Spinal cord (tissue), 10 donors: ENCODE results near the gene TM9SF3. TPM values are rescaled to one million over a fixed set of nuclear protein-coding genes. Genes with fewer than 3 reads are reported as not detected.

Experiments
- DNase-seq, 6 donors: peaks; one replicate each; pipeline versions ENCODE4 v3.0.0 to v3.0.0-alpha.2; 2013 to 2015; ENCODE audit warnings: low spot score in 6 of 6, low read depth in 4 of 6
- H3K27ac ChIP-seq: one replicate; pipeline ENCODE4 v1.5.1; 2013; ENCODE audit warnings: low read depth, low read length, control low read depth
- H3K27me3 ChIP-seq: one replicate; pipeline ENCODE4 v1.6.1; 2013; ENCODE audit warnings: low read length; ENCODE audit not compliant: control insufficient read depth, insufficient read depth
- H3K36me3 ChIP-seq: one replicate; pipeline ENCODE4 v1.6.1; 2013; ENCODE audit warnings: low read length; ENCODE audit not compliant: control insufficient read depth, insufficient read depth
- H3K4me1 ChIP-seq: one replicate; pipeline ENCODE4 v1.6.1; 2013; ENCODE audit warnings: low read length; ENCODE audit not compliant: control insufficient read depth, insufficient read depth
- H3K4me3 ChIP-seq: one replicate; pipeline ENCODE4 v1.5.1; 2013; ENCODE audit warnings: low read depth, low read length, control low read depth
- H3K9me3 ChIP-seq: one replicate; pipeline ENCODE4 v1.6.1; 2013; ENCODE audit warnings: low read length; ENCODE audit not compliant: control insufficient read depth, insufficient read depth
- WGBS: methylation state at CpG from one replicate; pipeline ENCODE4 v1.1.5; 2013; ENCODE audit warnings: missing lambda C conversion rate; ENCODE audit not compliant: insufficient coverage; 5-methylcytosine and 5-hydroxymethylcytosine counted together
- polyA plus RNA-seq, 2 donors: library from polyadenylated mRNA; unstranded; fragments of 120-200 nt; gene quantifications; one replicate each; pipeline ENCODE4 v1.2.1, GENCODE V29; 2013; ENCODE audit not compliant: insufficient read length in 2 of 2
- total RNA-seq, 2 donors: library from RNA; depleted of rRNA in 1 of 2; stranded (reverse); fragments of 120-200 nt in 1 of 2; fragments of >200 nt in 1 of 2; gene quantifications; one replicate each; pipeline versions ENCODE4 v1.2.3 to v1.2.4, GENCODE V29; 2013 to 2014
- donor health status: healthy.

Gene TM9SF3
- total and polyA plus RNA-seq, 4 donors = 80.8 to 145 (median 107) TPM

GRCh38 chr10:96587264-96588059, 650 bp upstream of the TM9SF3 start:
- H3K27ac ChIP-seq = peak overlapping the region; percentile 91
- H3K4me3 ChIP-seq = peak overlapping the region; percentile 64
- peaks cover 7% of the 10 kb centered on the region for H3K4me1 ChIP-seq
- no peaks in the 10 kb centered on the region for H3K36me3 ChIP-seq
- H3K9me3 ChIP-seq = no peaks in the 10 kb centered on the region
- under 1% methylated on average over 11 of the region's 25 CpGs for WGBS
- DNase-seq = peak in 4 of 6 donors; percentile 41 to 83 (median 54)
- H3K27me3 ChIP-seq = no peaks in the 10 kb centered on the region

- Histone ChIP-seq H3K27ac (peak overlapping the region; percentile 89), H3K27me3 (no peaks in the 10 kb centered on the region), H3K4me1 (peaks cover 7% of the 10 kb centered on the region), H3K36me3 (no peaks in the 10 kb centered on the region), H3K4me3 (peak overlapping the region; percentile 82), H3K9me3 (no peaks in the 10 kb centered on the region)
- WGBS = under 1% methylated on average over 15 of the region's 20 CpGs
- no peak for DNase-seq
Measured at GRCh38 chr10:96585736-96586418, 935 bp downstream of the TM9SF3 start.

- no peaks in the 10 kb centered on the region for H3K36me3 ChIP-seq
- no peaks in the 10 kb centered on the region for H3K9me3 ChIP-seq
- 95% methylated on average over 4 of the region's 9 CpGs for WGBS
- peaks cover 7% of the 10 kb centered on the region for H3K4me1 ChIP-seq
- H3K27ac ChIP-seq = no peak overlapping the region
- no peaks in the 10 kb centered on the region for H3K27me3 ChIP-seq
- DNase-seq = no peak
- H3K4me3 ChIP-seq = no peak overlapping the region
Measured at GRCh38 chr10:96584474-96584873, 2.3 kb downstream of the TM9SF3 start.

GRCh38 chr10:96584035-96584434, 2.8 kb downstream of the TM9SF3 start:
- H3K4me3 ChIP-seq = no peak overlapping the region
- no peaks in the 10 kb centered on the region for H3K27me3 ChIP-seq
- no peak overlapping the region for H3K27ac ChIP-seq
- no peak for DNase-seq
- peaks cover 7% of the 10 kb centered on the region for H3K4me1 ChIP-seq
- WGBS = no CpG with 5 or more reads among the region's 1 CpG
- H3K9me3 ChIP-seq = no peaks in the 10 kb centered on the region
- H3K36me3 ChIP-seq = no peaks in the 10 kb centered on the region

GRCh38 chr10:96579133-96579532, 7.7 kb downstream of the TM9SF3 start:
- no peak for DNase-seq
- no peaks in the 10 kb centered on the region for H3K36me3 ChIP-seq
- no peak overlapping the region for H3K4me3 ChIP-seq
- H3K9me3 ChIP-seq = no peaks in the 10 kb centered on the region
- WGBS = no CpG with 5 or more reads among the region's 2 CpGs
- peaks cover 3% of the 10 kb centered on the region for H3K4me1 ChIP-seq
- no peak overlapping the region for H3K27ac ChIP-seq
- no peaks in the 10 kb centered on the region for H3K27me3 ChIP-seq

- Histone ChIP-seq H3K36me3 (no peaks in the 10 kb centered on the region), H3K27ac (no peak overlapping the region), H3K4me1 (peaks cover 2% of the 10 kb centered on the region)
Measured at GRCh38 chr10:96578633-96579032, 8.2 kb downstream of the TM9SF3 start.

GRCh38 chr10:96578022-96578421, 8.8 kb downstream of the TM9SF3 start:
- H3K27me3 ChIP-seq = no peaks in the 10 kb centered on the region
- no peaks in the 10 kb centered on the region for H3K36me3 ChIP-seq
- H3K4me3 ChIP-seq = no peak overlapping the region
- no peak for DNase-seq
- no peak overlapping the region for H3K27ac ChIP-seq
- no peaks in the 10 kb centered on the region for H3K9me3 ChIP-seq
- WGBS = 86% methylated on average over 1 of the region's 4 CpGs
- no peaks in the 10 kb centered on the region for H3K4me1 ChIP-seq

More at GRCh38 chr10:96578633-96579032, 8.2 kb downstream of the TM9SF3 start:
- WGBS = no CpG with 5 or more reads among the region's 5 CpGs
- Histone ChIP-seq H3K27me3 (no peaks in the 10 kb centered on the region), H3K9me3 (no peaks in the 10 kb centered on the region), H3K4me3 (no peak overlapping the region)
- no peak for DNase-seq

- H3K36me3 ChIP-seq = no peaks in the 10 kb centered on the region
- no peak for DNase-seq
- no peak overlapping the region for H3K27ac ChIP-seq
- WGBS = no CpG with 5 or more reads among the region's 1 CpG
- H3K27me3 ChIP-seq = no peaks in the 10 kb centered on the region
- no peak overlapping the region for H3K4me3 ChIP-seq
- no peaks in the 10 kb centered on the region for H3K9me3 ChIP-seq
- no peaks in the 10 kb centered on the region for H3K4me1 ChIP-seq
Measured at GRCh38 chr10:96577069-96577468, 9.7 kb downstream of the TM9SF3 start.

GRCh38 chr10:96576277-96576980, 10.4 kb downstream of the TM9SF3 start:
- no CpG with 5 or more reads among the region's 1 CpG for WGBS
- Histone ChIP-seq H3K4me1 (no peaks in the 10 kb centered on the region), H3K4me3 (no peak overlapping the region), H3K27me3 (no peaks in the 10 kb centered on the region), H3K36me3 (no peaks in the 10 kb centered on the region), H3K27ac (no peak overlapping the region), H3K9me3 (no peaks in the 10 kb centered on the region)
- DNase-seq = no peak
